GM18867 (cell line): ENCODE results near the gene VSTM2L.

Experiments used
- ATAC-seq: cut with Tn5 transposase; IDR thresholded peaks from one replicate; pipeline ENCODE4 v1.9.1; 2021; ENCODE audit warnings: mild to moderate bottlenecking, moderate library complexity; ENCODE audit not compliant: unreplicated experiment

The VSTM2L gene

DNA sequence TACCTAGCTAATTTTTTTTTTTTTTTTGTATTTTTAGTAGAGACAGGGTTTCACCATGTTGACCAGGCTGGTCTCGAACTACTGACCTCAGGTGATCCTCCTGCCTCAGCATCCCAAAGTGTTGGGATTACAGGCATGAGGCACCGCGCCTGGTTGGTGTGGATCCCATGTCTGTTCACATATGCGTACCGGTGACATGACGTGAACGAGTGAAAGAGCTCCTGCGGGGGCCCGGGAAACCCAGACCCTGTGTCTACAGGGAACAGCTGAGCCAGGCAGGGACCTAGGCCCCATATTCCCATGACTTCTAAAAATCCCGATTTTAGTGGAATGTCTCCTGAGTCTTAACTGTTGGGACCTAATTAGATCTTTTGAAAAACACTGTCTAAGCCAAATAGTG, 33.1 kb downstream of the VSTM2L start:
- no peak for ATAC-seq

DNA sequence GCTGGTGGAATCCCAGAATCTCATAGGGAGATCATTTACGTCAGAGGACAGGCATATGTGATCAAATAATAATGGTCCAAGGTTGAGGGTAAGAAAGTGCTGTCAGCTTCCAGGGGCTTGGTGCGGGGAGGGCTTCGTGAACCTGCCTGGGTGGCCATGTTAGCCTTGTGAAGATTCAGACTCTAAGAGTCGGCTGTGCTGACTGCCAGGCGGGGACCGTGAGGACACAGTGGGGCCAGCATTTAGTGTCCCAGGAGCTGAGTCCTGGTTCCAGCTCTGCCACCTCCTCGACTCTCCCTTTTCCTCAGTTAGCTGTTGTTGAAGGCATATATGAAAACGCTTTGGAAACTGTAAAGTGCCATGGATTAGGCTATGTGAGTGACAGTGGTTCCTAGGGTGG, 33.5 kb downstream of the VSTM2L start:
- ATAC-seq, result no peak

DNA sequence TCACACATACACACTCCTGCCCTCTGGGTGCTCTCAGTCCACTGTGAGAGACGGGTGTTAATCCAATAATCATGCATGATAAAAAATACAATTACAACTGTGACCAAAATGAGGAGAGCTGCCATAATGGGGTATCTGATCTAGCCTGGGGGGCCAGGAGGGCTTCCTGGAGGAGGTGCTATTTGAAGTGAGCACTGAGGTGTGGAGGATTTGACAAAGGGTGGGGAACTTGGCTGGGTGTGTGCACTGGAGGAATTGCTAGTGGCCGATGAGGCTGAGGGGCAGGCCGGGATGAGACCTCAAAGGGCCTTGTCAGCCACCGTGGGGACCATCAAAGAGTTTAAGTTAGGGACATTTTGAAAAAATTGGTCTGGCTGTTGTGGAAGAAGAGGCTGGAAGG, 34.8 kb downstream of the VSTM2L start:
- ATAC-seq, result no peak

DNA sequence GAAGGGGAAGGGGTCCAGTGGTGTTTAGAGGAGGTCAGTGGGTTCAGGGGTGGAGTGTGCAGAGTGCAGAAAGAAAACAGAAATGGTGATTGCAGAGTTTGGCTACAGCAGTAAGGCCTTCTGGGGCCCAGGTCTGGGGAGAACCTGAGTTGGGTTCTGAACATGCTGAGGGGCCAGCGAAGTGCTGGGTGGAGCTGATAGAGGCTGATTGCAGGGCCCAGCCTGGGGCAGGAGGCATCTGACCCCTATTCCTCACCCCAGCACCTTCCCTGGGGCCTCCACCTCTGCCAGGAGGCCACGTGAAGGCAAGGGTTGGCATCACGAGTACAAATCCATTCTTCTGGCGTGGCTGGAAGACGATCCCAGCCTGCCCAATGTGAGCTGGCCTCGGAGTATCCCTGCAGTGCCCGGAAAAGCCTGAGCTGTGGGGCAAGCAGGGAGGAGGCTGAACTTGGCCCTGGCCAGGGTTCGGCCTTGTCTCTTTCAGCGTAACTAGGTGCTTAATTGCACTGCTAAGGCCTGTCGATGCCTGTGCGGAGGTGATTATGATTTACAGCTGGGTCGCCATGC, 35.3 kb downstream of the VSTM2L start:
- no peak for ATAC-seq

DNA sequence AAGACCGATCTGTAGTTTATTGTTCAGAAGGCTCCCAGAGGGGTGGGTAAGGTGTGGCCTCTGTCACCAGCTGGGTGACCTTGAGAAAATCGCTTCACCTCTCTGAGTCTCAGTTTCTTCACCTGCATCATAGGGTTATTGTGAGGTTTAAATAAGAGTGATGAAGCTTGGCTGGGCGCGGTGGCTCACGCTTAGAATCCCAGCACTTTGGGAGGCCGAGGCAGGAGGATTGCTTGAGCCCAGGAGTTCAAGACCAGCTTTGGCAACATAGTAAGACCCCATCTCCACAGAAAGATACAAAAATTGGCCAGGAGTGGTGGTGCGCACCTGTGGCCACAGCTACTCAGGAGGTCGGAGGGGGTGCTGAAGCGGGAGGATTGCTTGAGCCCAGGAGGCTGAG, 36.0 kb downstream of the VSTM2L start:
- no peak for ATAC-seq

DNA sequence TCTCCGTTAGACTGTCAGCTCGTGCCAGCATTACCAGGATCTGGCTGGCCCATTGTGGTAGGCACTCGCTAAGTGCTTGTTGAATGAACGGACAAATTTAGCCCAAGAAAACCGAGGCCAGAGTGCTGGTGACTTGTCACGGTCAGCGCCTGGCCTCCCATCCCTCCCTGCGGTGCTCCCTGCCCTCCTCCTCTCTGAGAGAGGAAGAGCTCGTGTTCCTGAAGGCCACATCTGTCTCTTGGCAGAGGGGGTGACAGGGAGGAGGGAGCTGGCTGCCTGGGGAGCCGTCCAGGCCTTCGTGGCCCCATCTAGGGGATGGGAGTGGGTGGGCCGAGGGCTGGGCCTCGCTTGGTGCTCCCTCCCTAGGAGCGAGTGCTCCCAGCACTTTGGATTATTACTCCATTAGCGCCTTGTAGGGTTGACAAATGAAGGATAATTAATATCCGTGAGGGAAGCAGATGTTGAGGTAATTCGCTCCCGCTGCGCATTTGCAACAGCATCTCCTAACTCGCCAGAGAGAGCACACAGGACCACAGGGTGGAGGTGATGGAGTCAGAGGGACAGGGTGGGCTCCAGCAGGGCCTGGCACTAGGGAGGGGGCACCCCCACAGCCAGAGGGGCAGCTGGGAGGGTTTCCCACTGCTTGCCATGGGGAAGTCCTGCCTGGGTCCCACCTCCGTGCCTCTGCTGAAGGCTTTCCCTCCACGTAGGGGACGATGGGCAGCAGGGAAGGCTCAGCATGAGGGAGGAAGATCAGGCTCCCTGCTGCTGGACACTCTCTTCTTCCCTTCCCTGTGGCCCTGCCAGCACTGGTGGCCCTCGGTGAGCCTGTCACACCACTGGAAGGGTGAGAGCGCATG, 37.0 kb downstream of the VSTM2L start:
- no peak for ATAC-seq

DNA sequence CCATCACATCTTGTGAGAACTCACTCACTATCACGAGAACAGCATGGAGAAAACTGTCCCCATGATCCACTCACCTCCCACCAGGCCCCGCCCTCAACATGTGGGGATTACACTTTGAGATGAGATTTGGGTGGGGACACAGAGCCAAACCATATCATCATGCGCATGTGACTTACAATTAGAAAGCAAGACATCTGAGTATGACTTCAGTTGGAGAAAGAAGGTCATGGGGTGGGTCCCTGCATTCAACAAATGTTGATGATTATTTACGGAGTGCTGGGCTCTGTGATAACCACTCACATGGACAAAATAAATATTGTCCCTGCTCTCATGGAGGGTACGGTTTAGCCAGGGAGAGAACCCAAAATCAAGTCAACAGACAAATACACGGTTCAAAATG, 37.9 kb downstream of the VSTM2L start:
- no peak for ATAC-seq

DNA sequence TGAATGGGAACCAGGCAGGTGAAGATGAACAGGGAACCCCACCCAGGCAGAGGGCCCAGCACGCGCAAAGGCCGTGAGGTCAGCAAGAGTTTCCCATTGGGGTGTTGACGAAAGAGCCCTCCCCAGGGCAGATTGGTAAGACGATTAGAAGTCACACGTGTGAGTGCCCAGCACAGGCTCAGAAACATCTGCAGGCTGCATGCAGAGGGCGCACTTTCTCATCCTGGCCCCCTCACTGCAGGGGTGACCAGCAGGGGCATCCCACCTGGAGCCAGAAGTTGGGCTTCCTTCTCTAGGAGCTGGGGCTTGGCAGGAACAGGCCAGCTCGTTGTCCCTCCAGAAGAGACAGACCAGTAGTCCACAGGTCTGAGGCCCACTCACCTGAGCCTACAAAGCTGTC, 38.4 kb downstream of the VSTM2L start:
- no peak for ATAC-seq

DNA sequence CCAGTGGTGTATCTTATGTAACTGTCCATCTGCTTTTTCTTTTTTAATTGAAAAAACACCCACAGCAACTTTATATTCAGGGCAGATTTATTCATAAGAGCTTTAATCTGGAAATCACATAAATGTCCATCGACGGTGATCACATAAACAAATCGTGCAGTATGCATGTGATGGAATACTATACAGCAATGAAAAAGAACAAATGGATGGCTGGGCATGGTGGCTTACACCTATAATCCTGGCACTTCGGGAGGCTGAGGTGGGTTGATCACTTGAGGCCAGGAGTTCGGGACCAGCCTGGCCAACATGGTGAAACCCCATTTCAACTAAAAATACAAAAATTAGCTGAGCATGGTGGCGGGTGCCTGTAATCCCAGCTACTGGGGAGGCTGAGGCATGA, 39.1 kb downstream of the VSTM2L start:
- ATAC-seq, result no peak

DNA sequence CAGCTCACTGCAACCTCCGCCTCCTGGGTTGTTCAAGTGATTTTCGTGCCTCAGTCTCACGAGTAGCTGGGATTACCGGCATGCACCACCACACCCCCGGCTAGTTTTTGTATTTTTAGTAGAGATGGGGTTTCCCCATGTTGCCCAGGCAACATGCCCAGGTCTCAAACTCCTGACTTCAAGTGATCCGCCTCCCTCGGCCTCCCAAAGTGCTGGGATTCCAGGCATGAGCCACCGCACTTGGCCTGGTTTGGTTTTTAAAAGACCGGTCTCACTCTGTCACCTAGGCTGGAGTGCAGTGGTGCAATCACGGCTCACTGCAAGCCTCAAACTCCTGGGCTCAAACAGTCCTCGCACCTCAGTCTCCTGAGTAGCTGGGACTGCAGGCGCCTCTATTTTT, 40.1 kb downstream of the VSTM2L start:
- ATAC-seq, result no peak

DNA sequence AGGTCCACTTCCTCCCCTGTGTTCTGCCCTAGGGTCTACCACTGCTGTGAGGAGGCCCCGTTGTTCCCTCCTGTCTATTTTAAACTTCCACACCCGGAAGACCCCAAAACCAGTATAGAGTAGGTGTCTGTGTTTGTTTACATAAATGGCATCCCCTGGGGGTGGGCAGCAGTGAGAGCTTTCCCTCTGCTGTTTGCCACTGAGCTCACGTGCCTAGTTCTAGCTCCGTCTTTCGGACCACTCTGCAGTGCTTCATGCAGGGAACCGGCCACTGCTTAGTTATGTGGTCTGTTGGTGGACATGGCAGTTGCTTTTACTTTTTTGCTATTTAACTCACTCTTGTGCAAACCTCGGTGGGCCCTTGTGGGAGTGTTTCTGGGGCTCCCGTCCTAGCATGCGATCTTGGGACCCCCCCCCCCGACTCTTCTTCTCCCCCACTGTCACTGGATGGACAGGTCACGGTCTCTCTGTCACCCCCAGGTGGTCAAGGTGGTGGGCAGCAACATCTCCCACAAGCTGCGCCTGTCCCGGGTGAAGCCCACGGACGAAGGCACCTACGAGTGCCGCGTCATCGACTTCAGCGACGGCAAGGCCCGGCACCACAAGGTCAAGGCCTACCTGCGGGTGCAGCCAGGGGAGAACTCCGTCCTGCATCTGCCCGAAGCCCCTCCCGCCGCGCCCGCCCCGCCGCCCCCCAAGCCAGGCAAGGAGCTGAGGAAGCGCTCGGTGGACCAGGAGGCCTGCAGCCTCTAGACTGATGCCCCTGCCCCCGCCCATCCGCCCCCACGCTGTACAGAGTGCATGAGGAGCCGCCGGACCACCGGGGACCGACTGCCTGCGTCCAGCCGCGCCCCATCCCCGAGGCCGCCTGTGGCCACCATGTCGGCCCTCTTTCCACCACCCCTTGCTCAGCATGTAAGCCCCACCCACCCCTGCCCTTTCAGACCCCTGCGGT, 40.9 kb downstream of the VSTM2L start:
- no peak for ATAC-seq

DNA sequence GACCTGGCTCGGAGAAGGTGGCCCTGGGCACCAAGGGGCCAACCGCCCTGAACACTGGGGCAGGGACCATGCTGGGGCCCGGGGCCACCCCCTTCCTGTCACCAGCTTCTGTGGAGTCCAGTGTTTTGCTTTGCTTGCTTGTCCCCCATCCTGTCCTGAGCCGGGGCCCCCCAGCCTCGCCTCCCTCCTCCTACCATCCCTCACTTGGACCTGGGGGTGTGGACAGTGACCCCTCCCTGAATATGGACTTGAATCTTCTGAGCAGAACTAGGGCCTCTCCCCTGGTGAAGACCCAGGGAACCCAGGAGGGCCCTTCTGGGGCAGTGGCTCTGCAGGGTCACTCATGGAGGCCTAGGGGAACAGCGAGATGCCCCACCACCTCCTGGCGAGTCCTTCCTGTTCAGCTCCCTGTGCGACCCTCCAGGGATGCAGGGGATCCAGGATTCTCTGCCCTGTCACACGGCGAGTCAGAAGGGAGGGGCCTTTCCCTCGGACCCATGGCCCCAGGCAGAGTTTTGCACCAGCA, 41.6 kb downstream of the VSTM2L start:
- no peak for ATAC-seq

DNA sequence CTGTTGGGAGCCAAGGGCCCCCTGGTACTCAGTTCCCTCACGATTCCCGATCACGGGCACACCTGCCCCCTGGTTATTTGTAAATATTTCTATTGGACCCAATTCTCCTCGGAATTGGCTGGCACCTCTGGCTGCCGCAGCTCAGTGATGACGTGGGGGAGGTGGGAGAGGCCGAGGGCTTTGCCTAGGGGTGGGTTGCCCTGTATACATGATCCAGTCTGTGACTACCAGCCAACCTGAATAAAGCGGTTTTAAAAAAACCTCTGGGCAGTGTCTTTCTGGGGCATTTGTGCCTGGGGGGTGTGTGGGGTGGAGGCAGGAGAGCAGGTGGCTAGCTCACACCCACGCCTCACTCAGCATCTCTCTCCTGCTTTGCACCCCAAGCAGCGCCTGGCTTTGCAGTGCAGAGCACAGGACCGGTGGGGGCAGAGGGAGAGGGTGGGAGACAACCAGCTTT, 42.2 kb downstream of the VSTM2L start:
- ATAC-seq, result no peak

DNA sequence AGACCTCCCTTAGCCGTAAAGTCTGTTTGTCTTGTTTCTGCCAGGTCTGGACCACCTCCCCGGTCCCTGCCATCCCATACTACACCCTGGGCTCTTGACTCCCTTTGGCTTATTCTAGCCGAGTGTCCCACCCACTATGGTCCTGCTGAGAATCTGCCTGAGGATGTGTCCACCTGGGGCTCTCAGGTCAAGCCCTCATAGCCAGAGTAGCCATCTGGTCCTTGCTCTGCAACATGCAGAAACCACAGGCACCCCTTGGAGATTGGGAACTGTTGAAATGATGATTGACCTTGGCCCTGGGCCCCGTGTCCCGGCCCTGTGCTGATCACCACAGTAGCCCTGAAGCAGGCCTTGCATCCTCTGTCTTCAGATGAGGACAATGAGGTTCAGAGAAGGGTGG, 44.0 kb downstream of the VSTM2L start:
- ATAC-seq, result no peak

DNA sequence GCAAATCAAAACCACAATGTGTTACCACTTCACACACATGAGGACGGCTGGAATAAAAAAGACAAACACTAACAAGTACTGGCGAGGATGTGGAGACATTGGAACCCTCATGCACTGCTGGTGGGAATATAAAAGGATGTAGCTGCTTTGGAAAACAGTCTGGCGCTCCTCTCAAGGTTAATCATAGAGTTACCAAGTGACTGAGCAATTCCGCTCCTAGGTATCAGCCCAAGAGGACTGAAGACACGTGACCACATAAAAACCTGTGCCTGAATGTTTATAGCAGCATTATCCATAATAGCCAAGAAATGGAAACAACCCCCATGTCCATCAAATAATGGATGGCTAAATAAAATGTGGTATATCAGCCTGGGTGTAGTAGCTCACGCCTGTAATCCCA, 45.0 kb downstream of the VSTM2L start:
- no peak for ATAC-seq

DNA sequence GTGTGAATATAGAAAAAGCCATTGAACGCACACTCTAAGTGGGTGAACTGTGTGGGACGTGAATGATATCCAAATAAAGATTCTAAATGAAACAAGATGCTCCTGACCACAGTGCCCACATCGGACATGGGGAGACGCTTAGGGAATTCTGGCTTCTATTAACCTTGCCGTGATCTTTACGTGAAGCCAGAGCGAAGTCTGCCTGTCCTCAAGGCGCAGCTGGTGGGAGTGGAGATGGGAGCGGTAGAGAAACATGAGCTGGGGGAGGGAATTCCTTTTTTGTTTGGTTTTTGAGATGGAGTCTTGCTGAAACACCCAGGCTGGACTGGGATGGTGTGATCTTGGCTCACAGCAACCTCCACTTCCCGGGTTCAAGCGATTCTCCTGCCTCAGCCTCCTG, 46.0 kb downstream of the VSTM2L start:
- no peak for ATAC-seq

DNA sequence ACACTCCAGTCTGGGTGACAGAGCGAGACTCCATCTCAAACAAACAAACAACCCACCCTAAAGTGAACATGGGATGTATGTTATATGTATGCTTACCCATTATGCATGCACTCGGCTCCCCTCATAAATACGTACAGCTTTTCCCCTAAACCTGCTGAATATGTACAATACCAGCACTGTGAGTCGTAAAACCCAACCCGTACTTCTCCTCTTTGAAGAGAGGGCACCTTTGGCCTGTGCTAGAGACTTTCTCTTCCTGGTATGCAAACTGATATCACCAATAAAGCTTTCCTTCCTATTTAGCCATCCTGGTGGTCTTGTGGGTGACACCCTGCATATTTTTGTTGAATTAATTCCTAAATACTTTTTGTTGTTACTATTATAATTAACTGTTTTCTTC, 51.3 kb downstream of the VSTM2L start:
- ATAC-seq, result no peak

DNA sequence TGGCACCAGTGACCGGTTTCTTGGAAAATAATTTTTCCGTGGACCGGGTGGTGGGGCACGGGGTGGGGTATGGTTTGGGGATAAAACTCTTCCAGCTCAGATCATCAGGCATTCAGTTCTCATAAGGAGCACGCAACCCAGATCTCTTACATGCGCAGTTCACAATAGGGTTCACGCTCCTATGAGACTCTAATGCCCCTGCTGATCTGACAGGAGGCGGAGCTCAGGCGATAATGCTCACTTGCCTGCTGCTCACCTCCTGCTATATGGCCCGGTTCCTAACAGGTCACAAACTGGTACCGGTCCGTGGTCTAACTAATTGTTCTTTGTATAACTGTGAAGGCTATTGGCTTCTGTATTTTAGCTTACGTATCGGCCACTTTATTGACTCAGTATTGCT, 51.7 kb downstream of the VSTM2L start:
- ATAC-seq, result no peak

DNA sequence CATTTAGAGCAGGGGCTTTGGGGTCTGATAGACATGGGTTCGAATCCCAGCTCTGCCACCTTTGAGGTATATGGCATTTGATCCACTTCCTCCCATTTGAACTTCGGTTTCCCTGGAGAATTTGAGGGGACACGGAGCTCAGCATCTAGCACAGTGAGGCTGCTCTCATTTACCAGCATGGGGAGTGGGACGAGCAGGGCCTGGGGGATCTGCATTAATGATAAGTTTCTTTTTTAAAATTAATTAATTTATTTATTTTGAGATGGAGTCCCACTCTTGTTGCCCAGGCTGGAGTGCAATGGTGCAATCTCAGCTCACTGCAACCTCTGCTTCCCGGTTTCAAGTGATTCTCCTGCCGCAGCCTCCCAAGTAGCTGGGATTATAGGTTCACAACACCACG, 52.6 kb downstream of the VSTM2L start:
- ATAC-seq, result no peak

DNA sequence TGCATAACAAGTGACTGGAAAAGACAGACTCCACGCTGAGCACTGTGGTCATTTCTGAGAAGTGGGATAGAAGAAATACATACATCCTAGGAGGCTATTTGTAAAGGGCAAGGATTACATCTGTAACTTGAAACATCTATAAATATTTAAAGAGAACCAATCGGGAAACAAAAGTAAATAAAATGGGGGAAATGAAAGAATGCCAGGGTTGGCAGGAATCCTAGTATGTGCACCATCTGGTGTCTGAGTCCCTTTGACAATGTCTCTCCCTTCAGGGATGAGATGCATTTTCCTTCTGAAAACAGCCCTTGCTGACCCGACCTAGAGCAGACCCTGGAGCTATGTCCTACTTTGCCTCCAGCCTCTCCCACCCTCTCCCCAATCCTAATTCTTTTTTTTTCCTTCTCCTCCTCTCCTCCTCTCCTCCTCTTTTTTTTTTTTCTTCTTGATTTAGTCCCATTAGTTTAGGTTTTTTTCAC, 53.2 kb downstream of the VSTM2L start:
- no peak for ATAC-seq

DNA sequence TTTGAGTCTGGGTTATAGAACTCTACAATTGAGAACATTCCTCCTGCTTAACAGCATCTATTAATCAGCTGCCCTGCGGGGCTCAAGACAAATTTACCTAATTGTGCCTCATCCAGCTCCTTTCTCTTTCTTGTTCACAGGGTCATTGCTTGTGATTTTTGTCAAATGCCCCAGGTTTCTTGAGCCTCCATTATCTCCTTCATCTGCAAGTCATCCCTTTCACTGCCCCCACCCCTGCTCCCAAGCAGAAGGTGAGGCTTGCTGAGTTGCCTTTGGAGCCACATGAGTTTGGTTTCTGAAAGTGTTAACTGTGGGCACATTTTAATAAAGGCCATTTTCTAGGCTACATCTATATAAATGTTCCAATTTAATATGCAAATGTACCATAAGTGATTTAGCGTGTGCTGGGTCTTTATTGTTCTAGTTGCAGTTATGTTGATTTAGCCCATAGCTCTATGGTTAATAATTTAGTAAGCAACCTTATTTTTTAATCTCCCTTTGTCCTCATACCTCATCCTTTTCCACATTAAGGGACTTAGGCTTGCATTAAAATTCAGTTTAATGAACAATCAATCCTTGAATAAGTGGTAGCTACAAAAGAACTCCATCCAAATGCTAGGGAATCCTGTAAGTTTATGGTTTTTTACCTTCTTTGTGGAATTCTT, 56.1 kb downstream of the VSTM2L start:
- no peak for ATAC-seq
